ENCODE data around the gene SLC9C1. TPM values are rescaled to one million over a fixed set of nuclear protein-coding genes. Genes with fewer than 3 reads are reported as not detected.

The SLC9C1 gene
- total RNA-seq, 2 experiments from 2014 or later = not detected

DNA sequence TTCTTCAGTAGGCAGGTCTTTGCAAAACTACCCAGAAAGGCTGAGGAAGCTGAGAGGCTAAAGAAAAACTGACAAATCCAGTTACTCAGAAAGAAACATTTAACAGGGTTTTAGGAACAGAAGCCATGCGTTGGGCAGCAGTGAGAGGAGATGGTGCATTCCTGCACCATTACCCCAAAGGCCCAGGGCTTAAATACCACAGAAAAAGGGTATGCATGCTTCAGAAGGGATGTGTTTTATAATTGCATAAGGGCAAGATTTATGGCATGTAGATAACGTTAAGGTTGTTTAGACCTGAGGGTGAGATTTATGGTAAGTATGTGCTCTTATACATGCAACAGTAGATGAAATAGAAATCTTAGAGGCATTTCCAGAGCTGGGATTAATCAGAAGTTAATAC, 197.8 kb downstream of the SLC9C1 start:
- H3K9me3 ChIP-seq (ENCODE audit: control insufficient read depth in 1 of 2, insufficient read depth in 1 of 2, low read length in 2 of 2) = no peaks in the 10 kb centered on the region
- intact Hi-C loops (cut with DNase I, micrococcal nuclease) = no loop called here
- POLR2A ChIA-PET = no interaction called here
- H3K9me3 Mint-ChIP-seq = no peaks in the 10 kb centered on the region
- no peak overlapping the region for H3K4me3 Mint-ChIP-seq
- ATAC-seq (ENCODE audit: poor library complexity) = no peak
- H3K27me3 Mint-ChIP-seq = no peaks in the 10 kb centered on the region
- no peak overlapping the region for H3K27ac ChIP-seq (ENCODE audit: low read depth in 1 of 2, low read length in 2 of 2)
- H3K36me3 ChIP-seq (ENCODE audit: insufficient read depth, low read length) = no peaks in the 10 kb centered on the region
- H3K27ac Mint-ChIP-seq = no peak overlapping the region
- TF ChIP-seq, protein P1, sequence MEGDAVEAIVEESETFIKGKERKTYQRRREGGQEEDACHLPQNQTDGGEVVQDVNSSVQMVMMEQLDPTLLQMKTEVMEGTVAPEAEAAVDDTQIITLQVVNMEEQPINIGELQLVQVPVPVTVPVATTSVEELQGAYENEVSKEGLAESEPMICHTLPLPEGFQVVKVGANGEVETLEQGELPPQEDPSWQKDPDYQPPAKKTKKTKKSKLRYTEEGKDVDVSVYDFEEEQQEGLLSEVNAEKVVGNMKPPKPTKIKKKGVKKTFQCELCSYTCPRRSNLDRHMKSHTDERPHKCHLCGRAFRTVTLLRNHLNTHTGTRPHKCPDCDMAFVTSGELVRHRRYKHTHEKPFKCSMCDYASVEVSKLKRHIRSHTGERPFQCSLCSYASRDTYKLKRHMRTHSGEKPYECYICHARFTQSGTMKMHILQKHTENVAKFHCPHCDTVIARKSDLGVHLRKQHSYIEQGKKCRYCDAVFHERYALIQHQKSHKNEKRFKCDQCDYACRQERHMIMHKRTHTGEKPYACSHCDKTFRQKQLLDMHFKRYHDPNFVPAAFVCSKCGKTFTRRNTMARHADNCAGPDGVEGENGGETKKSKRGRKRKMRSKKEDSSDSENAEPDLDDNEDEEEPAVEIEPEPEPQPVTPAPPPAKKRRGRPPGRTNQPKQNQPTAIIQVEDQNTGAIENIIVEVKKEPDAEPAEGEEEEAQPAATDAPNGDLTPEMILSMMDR (IDR thresholded peaks at IDR 0.05) = no peak
- no peaks in the 10 kb centered on the region for H3K27me3 ChIP-seq (ENCODE audit: control insufficient read depth in 1 of 2, insufficient read depth in 2 of 2, low read length in 2 of 2)
- H3K4me1 ChIP-seq (ENCODE audit: insufficient read depth, low read length) = peaks cover 9% of the 10 kb centered on the region
- no peak for DNase-seq
- CTCF ChIA-PET = no interaction called here
- H3K4me1 Mint-ChIP-seq (ENCODE audit: low read depth) = peaks cover 18% of the 10 kb centered on the region
- H3K4me3 ChIP-seq (ENCODE audit: low read length) = no peak overlapping the region
- peaks cover 6% of the 10 kb centered on the region for H3K36me3 Mint-ChIP-seq (ENCODE audit: low read depth)

DNA sequence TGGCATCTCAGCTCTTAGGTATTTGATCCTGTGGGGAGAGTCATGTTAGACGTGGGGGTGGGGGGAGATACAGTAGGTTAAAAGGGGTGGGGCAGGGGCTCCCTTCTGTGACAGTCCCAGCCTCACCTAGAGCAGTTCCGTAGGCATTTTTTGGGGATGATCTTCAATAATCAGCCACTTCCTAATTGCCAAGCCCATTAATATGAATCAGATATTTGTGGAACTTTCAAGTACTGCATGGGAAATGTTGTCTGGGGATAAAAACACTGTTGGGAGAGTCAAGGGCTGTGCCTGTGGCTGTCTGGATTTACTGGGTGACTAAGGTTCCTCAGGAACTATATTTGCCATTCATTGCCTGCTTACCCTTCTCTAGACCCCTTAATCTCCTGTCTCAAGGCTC, 198.3 kb downstream of the SLC9C1 start:
- peaks cover 22% of the 10 kb centered on the region for H3K4me1 Mint-ChIP-seq (ENCODE audit: low read depth)
- Histone ChIP-seq H3K9me3 (ENCODE audit: control insufficient read depth in 1 of 2, insufficient read depth in 1 of 2, low read length in 2 of 2) (no peaks in the 10 kb centered on the region), H3K36me3 (ENCODE audit: insufficient read depth, low read length) (no peaks in the 10 kb centered on the region), H3K4me1 (ENCODE audit: insufficient read depth, low read length) (peaks cover 11% of the 10 kb centered on the region), H3K27me3 (ENCODE audit: control insufficient read depth in 1 of 2, insufficient read depth in 2 of 2, low read length in 2 of 2) (no peaks in the 10 kb centered on the region), H3K4me3 (ENCODE audit: low read length) (no peak overlapping the region), H3K27ac (ENCODE audit: low read depth in 1 of 2, low read length in 2 of 2) (no peak overlapping the region)
- H3K36me3 Mint-ChIP-seq (ENCODE audit: low read depth) = peaks cover 6% of the 10 kb centered on the region
- H3K27me3 Mint-ChIP-seq = no peaks in the 10 kb centered on the region
- intact Hi-C loops (cut with DNase I, micrococcal nuclease) = no loop called here
- no peak overlapping the region for H3K4me3 Mint-ChIP-seq
- H3K9me3 Mint-ChIP-seq = no peaks in the 10 kb centered on the region
- POLR2A ChIA-PET = no interaction called here
- CTCF ChIA-PET = no interaction called here
- DNase-seq (no peak), ATAC-seq (ENCODE audit: poor library complexity) (no peak)
- H3K27ac Mint-ChIP-seq = no peak overlapping the region
- TF ChIP-seq, protein P1 (IDR thresholded peaks at IDR 0.05) = no peak

DNA sequence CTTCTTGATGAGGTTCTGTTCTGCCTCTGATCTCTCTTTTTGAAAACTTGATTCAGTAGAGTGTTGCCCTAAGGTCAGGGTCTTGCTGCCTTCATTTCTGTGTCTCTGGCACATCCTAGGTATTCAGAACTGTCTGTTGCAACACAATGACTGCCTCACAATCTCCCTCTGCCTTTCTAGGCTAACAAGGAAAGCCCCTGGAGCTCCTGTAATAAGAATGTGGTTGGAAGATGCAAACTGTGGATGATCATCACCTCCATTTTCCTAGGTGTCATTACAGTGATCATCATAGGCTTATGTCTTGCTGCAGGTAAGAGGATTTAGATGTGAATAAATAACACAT, 200.9 kb downstream of the SLC9C1 start:
- no peaks in the 10 kb centered on the region for H3K27me3 ChIP-seq (ENCODE audit: control insufficient read depth in 1 of 2, insufficient read depth in 2 of 2, low read length in 2 of 2)
- Mint-ChIP-seq H3K9me3 (no peaks in the 10 kb centered on the region), H3K36me3 (ENCODE audit: low read depth) (peaks cover 6% of the 10 kb centered on the region), H3K27ac (no peak overlapping the region), H3K4me3 (no peak overlapping the region), H3K4me1 (ENCODE audit: low read depth) (peaks cover 38% of the 10 kb centered on the region), H3K27me3 (no peaks in the 10 kb centered on the region)
- ChIA-PET POLR2A (interaction anchor here (1.0 to 1.2 kb wide), 2 partner anchors 17 to 24 kb away, joined by 3 to 4 read pairs; no protein-coding TSS in a partner anchor), CTCF (no interaction called here)
- peaks cover 17% of the 10 kb centered on the region for H3K4me1 ChIP-seq (ENCODE audit: insufficient read depth, low read length)
- TF ChIP-seq, protein P1 (IDR thresholded peaks at IDR 0.05) = no peak
- no peaks in the 10 kb centered on the region for H3K9me3 ChIP-seq (ENCODE audit: control insufficient read depth in 1 of 2, insufficient read depth in 1 of 2, low read length in 2 of 2)
- DNase-seq = no peak
- intact Hi-C loops (cut with DNase I, micrococcal nuclease) = no loop called here
- H3K36me3 ChIP-seq (ENCODE audit: insufficient read depth, low read length) = no peaks in the 10 kb centered on the region
- H3K4me3 ChIP-seq (ENCODE audit: low read length) = no peak overlapping the region
- no peak for ATAC-seq (ENCODE audit: poor library complexity)
- no peak overlapping the region for H3K27ac ChIP-seq (ENCODE audit: low read depth in 1 of 2, low read length in 2 of 2)
